DMS53 (cell line): Measurements from ENCODE around the gene ATF6.
A peak's percentile ranks its signal among the peaks of the same experiment; 100 is the strongest.

ENCODE experiments used
- DNase-seq: peaks from one replicate; lab custom pipeline; 2025; lab: John Stamatoyannopoulos, UW

The ATF6 gene

GRCh38 chr1:162000053-162000420, 233.9 kb downstream of the ATF6 start:
- no peak for DNase-seq

- no peak for DNase-seq
Measured at GRCh38 chr1:162003061-162003829, 237.1 kb downstream of the ATF6 start.

- peak; percentile 64 for DNase-seq
Measured at GRCh38 chr1:162003830-162004215, 237.7 kb downstream of the ATF6 start.

GRCh38 chr1:162004441-162004950, 238.4 kb downstream of the ATF6 start:
- no peak for DNase-seq

- no peak for DNase-seq
Measured at GRCh38 chr1:162006081-162006480, 240.0 kb downstream of the ATF6 start.

- DNase-seq: peak; percentile 14
Measured at GRCh38 chr1:162007466-162007865, 241.3 kb downstream of the ATF6 start.

GRCh38 chr1:162008799-162009198, 242.7 kb downstream of the ATF6 start:
- no peak for DNase-seq

GRCh38 chr1:162009501-162010174, 243.5 kb downstream of the ATF6 start:
- DNase-seq: no peak

GRCh38 chr1:162010175-162010506, 244.0 kb downstream of the ATF6 start:
- no peak for DNase-seq

GRCh38 chr1:162011337-162012012, 245.4 kb downstream of the ATF6 start:
- DNase-seq: peak; percentile 54

- no peak for DNase-seq
Measured at GRCh38 chr1:162013289-162013688, 247.2 kb downstream of the ATF6 start.
